EL (cell line): ENCODE data around the gene BICD1.

Source experiments
- DNase-seq: peaks from one replicate; pipeline ENCODE4 v3.0.0-alpha.2; 2016

Gene BICD1

DNA sequence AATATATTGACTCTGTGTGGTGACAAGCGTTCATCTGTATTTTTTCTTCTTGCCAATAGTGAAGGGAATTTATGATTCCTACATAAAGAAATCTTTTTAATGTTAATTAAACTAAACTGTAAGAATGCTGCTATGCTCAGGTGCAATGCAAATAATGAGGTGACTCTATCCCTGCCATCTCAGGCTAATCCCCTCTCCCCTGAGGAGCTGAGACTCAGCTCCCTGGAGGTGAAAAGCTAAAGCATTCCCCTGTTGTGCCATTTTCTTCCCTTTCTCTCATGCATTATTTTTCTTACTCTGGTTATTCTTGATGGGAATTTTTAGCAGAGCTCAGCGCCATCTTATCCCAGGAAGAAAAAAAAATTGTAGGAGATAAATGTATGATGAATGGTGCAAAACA is 178.8 kb downstream of the BICD1 start:
- DNase-seq: no peak

DNA sequence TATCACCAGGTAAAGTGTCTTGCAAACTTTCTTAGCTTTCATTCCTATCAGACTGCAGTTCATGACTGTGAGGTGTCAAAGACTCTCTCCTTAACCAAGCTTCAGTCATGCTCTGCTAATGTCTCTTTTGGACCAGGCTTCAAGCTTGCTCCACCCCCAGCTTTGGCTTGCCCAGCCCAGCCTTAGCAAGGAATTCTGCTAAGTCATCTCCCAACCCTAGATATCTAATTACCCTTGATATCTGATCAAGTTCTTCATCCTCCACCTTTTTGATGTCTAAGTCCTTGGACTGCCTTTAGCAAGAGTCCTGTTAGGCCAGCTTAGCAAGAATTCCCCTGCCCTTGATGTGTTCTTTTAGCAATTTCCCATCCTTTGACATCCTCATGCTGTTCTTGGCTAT is 183.8 kb downstream of the BICD1 start:
- peak; percentile 12 for DNase-seq

DNA sequence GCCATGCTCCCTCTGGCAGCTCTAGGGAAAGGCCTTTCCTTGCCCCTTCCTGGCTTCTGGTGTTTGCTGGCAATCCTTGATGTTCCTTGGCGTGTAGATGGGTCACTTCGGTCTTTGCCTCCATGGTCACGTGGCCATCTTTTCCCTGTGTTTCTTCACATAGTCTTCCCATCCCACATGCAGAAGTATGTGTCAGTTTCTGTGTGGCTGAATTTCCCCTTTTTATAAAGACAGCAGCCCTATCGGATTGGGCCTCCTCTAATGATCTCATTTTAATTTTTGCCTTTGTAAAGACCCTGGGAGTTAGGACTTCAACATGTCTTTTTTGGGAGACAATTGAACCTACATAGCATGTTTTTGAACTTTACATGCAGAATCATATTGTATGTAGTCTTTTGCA is 185.5 kb downstream of the BICD1 start:
- DNase-seq: no peak

DNA sequence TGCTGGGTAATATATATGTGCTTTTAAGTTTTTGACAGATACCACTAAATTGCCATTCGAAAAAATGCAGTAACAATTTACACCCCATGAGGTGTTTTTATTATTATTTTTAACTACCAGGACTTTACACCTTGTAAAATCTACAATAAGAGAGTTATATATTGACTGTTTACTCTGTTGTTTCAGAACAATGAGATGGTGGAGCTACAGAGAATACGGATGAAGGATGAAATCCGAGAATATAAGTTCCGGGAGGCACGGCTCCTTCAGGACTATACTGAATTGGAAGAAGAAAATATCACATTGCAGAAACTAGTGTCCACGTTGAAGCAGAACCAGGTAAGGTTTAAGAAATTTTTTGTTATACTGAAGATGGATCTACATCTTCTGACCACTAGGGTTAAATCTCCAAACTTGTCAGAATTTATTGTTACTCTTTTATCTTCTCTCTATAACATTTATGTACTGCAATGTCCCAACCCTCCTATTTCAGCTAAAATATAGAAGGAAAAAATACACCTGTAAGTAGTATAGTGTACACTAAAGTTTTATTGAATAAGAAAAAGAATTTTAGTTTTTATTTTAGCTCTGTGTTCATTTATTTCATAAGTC is 187.3 kb downstream of the BICD1 start:
- no peak for DNase-seq

DNA sequence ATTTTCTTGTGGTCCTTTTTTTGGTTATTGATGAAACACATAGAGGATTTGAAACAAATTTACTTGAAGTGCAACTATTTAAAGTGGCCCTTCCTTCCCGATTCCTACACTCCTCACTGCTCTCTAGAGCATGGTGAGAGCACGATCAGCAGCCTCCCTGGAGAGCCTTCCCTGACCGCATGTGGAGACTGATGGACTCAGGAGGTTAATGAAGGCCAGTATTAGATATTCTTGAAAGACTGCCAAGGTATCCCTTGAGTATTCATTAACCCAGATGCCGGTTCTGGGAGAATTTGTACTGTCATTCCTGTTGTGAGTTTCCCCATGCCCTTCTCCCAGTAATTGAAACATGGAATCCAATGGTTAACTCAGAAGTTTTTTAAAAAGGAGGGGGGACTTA is 189.9 kb downstream of the BICD1 start:
- no peak for DNase-seq

DNA sequence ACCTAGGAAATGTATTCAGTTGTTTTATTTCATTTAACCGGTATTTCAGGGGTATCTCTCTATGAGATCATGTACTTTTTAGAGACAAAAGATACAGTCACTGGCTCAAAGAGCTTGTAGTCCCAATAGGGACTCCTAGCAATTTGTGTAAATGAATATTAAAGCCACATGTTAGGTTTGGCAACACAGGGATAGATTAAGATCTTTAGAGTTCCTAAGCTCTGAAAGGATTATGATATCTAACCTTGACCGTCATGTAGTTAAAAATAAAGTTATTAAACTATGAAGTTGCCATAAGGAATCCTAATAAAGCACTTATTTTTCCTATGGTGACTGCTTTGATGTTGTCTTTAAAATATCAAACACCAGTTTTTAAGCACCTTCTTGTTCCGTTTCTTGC is 192.3 kb downstream of the BICD1 start:
- no peak for DNase-seq

DNA sequence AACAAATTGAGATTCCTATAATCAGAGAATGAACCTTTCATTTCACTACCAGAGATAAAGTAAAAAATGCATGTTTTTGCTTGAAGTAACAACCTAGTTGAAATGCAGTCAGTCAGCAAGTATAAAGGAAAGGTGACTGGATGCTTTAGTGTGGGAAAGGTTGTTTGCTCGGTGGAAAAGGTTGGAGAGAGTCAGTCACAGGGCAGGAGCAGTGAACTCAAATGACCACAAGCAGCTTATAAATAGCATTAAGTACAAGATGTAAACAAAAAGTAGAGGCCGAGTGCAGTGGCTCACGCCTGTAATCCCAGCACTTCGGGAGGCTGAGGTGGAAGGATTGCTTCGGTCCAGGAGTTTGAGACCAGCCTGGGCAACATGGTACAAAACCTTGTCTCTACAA is 194.6 kb downstream of the BICD1 start:
- no peak for DNase-seq

DNA sequence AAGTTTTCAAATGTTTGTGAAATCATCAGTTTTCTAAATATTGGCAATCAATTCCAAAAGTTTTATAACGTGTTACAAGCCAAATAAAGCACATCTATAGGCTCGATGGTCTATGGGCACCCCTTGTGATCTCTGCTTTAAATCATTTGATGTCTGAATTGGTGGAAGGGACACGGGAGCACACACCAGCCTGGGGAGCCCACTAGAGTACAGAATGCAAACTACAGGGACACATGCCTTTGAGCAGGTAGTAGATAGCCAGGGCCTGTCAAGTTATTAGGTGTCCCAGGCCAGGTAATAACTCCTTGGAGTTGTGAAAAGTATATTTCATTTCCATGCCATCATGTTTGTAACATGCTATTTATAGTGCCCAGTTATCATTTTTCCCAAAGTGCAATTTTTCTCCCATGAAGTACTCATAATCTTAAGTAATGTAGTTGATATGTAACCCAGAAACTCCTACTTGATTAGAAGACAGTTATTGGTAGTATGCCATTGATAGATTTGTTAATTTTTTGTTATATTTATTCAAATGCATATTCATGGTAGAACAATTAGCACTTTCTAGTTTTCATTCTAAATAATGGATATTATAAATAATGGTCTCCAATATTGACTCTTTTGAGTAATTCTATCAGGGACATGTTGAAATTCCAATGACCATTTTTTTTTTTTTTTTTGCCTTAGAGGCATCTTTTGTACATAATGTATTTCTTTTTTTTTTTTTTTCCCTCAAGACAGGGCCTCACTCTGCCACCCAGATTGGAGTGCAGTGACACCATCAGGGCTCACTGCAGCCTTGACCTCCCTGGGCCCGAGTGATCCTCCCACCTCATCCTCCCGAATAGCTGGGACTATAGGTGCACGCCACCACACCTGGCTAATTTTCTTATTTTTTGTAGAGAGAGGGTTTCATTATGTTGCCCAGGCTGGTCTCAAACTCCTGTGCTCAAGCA is 195.8 kb downstream of the BICD1 start:
- peak; percentile 33 for DNase-seq

DNA sequence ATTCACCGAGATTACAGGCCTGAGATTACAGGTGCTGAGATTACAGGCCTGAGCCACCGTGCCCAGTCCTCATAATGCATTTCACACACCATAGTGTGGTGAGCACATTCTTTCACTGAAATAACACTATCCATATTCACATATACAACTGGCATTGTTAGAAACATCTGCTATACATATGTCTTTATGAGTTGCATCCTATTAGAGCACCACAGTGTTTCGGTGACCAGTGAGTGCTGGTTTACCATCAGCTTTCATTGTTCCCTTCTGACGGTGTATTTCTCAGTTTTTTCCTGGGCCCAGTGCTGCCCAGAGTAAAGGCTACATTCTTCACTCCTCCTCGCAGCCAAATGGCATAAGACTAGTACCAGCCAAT is 196.5 kb downstream of the BICD1 start:
- no peak for DNase-seq

DNA sequence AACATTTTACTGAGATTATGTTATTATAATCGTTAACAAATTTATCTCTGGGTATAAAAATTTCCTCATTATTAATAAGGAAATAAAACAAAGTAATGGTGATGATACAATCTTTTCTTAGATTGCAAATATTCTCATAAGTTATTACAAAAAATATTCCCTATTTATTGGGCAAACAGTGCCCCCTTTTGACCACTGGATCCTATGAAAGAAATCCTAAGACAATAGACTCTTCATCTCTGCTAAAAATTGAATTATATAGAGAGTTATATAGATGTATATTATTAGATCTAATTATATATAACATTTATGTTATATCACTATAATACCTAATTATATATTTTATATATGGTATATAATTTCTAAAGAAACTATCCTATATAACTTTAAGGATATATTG is 198.5 kb downstream of the BICD1 start:
- DNase-seq: no peak

DNA sequence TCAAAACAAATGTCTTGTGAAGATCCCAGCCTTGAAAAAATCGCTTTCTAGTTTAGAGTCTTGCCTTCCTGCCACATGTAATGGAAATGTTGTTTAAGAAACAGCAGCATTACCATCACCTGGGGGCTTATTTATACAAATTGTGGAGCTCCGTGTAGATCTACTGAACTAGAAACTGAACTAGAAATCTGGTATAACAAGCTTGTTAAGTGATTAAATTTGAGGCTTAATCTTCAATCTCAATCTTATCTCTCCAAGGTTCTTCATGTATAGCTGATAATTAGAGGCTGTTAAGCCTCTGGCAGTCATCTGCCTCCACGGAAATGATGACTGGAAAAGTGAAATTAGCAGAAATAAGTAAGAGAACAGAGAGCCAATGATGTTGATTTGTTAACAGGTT is 200.7 kb downstream of the BICD1 start:
- DNase-seq: no peak

DNA sequence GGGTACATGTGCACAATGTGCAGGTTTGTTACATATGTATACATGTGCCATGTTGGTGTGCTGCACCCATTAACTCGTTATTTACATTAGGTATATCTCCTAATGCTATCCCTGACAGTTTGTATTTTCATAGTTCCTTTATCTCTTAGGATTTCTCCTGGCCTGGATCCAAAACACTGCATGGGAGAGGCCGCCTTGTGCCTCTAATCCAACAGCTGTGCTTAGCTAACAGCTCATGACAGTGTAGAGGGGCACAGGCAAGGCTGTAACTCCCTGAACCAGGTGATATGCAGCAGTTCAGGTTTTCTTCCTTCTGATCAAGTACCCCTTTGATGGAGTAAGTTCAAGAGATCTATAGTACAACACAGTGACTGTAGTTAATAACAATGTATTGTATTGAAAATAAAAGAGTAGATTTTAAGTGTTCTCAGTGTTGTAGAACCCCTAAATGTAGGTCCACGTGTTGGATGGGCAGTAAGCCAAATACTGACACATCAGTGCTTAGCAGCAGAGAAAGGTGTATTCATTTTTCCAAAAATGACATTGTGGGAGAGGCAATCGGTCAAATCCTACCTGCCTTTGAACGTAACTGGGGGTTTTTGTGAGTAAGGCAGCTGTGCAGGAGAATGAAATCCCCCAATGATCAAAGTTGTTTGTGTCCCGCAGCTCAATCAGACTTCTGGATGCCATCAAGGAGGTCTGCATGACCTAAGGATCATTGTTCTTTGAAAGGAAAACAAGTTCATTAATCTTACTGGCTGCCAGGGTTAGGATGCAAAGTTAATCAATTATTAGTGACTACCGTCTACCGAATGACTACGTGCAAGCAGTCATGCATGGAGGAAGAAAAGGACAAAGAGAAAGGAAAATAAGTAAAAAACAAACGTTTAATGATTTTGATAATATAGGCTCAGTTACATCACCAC is 203.4 kb downstream of the BICD1 start:
- DNase-seq: no peak

DNA sequence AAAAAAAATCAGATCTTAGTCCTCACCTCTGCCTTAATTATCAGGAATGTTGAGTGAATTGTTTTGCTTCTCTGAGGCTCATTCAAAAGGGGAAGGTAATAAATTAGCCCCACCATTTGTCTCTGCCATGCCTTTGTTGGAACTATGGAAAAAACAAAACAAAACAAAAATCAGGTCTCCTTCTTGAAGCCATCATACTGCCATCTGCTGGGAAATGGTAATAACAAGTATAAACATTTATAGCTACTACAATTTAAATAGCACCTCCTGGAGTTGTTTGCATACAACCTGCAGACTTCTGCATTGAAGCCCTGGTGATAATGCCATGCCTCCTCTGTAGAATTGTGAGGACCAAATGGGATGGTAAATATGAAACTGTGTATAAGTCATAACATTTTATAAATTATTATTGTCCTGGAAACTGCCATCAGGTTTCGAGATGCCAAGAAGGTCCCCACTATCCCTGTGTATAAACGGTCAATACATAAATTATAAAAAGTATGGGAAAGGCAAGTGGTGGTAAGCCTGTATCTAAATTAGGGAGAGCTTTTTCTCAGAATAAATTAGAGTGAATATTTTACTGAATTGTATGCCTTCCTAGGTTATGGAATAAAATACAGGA is 205.5 kb downstream of the BICD1 start:
- DNase-seq: peak; percentile 65

DNA sequence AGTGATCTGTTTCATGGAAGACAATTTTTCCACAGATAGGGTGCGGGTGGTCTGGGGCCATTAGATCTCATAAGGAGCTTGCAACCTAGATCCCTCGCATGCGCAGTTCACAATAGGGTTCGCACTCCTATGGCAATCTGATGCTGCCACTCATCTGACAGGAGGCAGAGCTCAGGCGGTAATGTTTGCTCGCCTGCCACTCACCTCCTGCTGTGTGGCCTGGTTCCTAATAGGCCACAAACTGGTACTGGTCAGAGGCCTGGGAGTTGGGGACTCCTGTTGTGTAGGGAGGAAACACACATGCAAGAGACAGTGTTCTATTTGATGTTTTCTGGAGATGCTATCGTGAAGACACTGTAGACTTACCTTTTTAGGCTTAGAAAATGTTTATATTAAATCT is 215.7 kb downstream of the BICD1 start:
- DNase-seq: no peak

DNA sequence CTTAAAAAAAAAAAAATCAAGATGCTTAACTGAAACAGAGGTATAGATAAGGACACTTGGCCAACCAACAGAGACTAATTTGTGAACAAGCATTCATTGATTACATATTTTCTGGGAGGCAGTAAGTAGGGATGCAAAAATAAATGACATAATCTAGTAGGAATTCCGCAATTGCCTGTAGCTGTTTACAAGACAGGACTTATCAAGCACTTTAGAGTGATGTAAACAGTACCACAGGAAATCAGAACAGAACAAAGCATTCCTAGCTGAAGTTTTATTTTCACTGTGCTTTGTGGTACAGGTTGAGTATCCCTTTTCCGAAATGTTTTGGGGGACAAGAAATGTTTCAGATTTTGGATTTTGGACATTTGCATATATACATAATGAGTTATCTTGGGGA is 224.5 kb downstream of the BICD1 start:
- DNase-seq: peak; percentile 57

DNA sequence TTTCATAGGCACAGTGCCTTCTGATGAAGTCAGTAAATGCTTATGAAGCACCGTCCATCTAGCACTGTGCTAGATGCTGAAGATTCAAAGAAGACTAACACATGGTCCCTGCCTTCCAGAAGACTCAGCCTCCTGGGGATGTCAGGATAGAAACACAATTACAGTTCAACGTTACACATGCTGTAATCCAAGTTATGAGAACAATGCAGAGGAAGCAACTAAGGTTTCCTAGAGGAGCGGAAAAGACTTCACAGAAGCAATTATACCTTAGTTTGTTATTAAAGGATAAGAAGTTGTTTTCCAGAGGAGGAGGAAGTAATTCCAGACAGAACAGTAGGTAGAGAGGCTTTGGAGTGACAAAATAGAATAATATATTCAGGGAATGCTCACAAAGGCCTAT is 225.8 kb downstream of the BICD1 start:
- DNase-seq: no peak

DNA sequence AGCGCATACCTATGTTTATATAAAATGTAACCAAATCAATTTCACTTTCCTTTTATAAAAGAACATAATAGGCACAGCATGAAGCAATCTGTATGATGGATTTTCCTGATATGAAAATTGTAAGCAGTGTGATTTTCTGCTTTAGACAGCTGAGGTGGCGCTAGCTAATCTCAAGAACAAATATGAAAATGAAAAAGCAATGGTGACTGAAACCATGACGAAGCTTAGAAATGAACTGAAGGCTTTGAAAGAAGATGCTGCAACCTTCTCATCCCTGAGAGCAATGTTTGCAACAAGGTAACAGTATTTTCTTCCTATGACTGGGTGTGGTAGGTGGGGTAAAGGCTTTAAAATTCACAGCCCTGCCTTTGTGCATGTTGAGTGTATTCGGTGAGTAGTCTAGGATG is 227.7 kb downstream of the BICD1 start:
- DNase-seq: no peak

DNA sequence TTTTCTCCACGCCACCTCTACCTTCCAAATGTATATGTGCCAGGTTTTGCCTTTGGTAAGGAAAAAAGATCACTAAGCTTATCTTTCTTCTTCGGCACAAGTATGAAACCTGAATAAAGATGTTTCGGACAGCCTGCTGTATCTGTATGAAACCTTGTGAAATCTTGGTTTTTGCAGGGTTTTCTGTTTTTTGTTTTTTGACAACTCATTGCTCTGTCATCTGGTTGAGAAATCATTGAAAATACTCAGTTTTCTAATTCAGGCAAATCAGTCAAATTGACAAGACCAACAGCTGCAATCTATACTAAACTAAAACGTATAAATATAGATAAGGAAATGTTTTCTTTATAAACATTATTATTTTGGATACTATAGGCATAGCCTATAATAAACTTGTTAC is 229.6 kb downstream of the BICD1 start:
- no peak for DNase-seq

DNA sequence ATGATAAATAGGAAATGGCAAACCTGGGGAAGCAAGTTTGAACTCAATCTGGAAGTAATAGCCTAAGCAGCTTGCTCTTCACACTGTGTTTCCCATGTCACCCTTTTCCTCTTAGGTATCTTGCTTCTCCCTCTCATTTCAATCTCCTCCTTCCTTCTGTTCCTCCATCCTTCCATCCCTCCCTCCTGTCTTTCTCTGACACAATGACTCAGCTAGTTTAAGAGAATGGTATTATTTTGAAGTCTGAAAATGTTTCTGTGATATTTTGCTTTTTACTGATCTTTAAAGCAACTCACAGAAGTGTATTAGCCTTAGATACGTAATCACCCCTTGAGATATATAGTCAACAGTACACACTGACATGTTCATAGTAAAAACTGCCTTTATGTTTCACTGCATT is 236.8 kb downstream of the BICD1 start:
- DNase-seq: no peak

DNA sequence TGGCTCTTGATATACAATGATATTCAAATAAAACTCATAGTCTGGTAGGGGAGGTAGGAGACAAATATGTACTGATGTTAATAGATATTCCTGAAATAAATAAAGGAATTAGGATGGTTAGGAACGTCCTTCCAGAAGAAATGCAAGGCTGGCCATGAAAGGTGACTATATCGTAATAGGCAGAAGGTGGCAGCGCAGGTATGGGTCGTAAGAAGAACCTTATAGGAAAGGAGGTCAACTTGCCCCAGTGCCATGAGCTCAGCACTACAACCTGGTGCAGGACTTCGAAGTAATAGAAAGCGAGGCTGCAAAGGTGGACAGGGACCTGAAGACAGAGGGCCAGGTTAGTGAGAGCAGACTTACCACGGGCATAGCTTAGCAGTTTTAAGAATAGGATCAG is 237.4 kb downstream of the BICD1 start:
- DNase-seq: no peak

DNA sequence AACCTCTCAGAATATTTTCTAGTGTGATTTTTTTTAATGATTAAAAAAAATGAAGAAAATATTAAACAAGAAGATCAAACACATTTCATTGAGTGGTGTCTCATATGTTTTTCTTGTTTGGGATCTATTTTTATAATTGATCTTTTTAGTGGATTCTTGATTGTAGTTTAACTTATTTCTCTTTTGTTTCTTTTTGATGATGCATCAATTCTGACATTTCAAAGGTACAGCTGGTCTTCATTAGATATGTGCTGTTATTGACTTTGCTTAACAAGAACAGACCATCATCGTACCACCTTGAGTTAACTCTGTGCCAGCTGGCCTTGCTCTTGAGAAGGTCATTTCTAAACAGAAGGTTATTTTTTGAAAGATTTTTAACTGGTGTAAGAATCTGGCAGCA is 246.9 kb downstream of the BICD1 start:
- no peak for DNase-seq

DNA sequence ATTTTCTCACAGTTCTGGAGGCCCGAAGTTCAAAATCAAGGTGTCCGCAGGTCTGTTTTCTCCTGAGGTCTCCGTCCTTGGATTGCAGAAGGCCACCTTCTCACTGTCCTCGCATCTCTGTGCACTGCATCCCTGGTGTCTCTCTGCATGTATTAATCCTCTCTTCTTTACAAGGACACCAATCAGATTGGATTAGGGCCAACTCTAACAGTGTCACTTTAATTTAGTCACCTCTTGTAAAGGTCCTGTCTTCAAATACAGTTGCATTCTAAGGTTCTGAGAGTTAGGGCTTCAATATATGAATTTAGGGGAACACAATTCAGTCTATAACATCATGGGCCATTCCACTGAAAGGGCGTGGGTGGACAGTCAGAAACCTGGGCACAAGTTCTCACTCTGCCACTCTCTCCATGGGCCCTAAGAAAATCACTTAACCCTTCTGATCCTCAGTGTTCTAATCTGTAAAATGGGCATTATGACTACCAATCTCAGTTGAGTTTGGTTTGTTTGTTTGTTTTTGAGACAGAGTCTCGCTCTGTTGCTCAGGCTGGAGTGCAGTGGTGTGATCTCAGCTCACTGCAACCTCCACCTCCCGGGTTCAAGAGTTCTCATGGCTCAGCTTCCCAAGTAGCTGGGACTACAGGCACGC is 251.1 kb downstream of the BICD1 start:
- no peak for DNase-seq

DNA sequence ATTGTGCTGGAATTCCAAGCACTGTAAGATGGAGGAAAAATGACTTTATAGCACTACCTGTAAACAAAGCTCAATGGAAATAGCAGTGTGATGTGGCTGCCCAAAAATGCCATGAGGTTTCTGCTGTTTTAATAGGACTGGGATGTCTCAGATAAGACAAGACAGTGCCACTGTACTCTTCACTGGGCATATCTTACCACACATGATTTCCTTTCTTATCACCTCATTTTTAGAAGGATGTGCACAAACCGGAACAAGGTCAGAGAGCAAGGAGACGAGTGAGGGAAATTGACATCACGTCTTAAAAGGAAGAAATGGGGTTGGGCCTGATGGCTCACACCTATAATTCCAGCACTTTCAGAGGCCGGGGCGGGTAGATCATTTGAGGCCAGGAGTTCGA is 254.3 kb downstream of the BICD1 start:
- no peak for DNase-seq
